MM.1S (cell line): Measurements from ENCODE around the gene SH3GL3.

ENCODE experiments used
- EZH2 ChIP-seq: fragments of 300-600 bp; sonication (generic); optimal IDR thresholded peaks from 2 replicates; pipeline ENCODE3; 2017; ENCODE audit warnings: low read depth, mild to moderate bottlenecking, antibody characterized with exemption, low read length, mixed read lengths
- EZH2phosphoT487 ChIP-seq: fragments of 300-600 bp; sonication (generic); IDR thresholded peaks from 2 replicates; pipeline ENCODE4 v1.6.1; 2018; ENCODE audit warnings: antibody characterized with exemption, low read length
- TF ChIP-seq, protein P1 (sequence below): fragments of 300-600 bp; sonication (generic); IDR thresholded peaks from 2 replicates; pipeline ENCODE4 v1.5.1; 2016; ENCODE audit warnings: antibody characterized with exemption, low read length, mixed read lengths

DNA sequence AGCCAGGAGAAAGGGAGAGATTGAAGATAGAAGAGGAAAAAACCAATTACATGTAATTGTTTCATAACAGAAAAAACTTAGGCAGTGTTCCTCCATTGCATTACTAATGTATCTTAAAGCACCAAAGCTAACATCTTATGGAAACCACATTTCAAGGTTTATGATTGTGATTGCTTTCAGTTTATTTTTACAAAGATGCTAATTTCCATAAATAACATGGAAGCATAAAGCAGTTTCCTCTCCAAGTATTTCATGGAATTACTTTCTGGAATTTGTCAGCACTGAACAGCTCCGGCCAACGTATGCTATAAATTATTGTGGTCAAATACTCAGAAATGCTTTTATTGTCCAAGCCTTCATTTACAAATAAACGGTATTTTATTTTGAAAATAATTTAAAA, 218.3 kb downstream of the SH3GL3 start:
- TF ChIP-seq, protein P1, sequence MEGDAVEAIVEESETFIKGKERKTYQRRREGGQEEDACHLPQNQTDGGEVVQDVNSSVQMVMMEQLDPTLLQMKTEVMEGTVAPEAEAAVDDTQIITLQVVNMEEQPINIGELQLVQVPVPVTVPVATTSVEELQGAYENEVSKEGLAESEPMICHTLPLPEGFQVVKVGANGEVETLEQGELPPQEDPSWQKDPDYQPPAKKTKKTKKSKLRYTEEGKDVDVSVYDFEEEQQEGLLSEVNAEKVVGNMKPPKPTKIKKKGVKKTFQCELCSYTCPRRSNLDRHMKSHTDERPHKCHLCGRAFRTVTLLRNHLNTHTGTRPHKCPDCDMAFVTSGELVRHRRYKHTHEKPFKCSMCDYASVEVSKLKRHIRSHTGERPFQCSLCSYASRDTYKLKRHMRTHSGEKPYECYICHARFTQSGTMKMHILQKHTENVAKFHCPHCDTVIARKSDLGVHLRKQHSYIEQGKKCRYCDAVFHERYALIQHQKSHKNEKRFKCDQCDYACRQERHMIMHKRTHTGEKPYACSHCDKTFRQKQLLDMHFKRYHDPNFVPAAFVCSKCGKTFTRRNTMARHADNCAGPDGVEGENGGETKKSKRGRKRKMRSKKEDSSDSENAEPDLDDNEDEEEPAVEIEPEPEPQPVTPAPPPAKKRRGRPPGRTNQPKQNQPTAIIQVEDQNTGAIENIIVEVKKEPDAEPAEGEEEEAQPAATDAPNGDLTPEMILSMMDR: no peak
- TF ChIP-seq EZH2phosphoT487: no peak
- TF ChIP-seq EZH2: no peak
